GM19328 (cell line): ENCODE data around the gene MFGE8.

Experiments
- ATAC-seq: cut with Tn5 transposase; IDR thresholded peaks from one replicate; pipeline ENCODE4 v1.9.1; 2021; ENCODE audit warnings: mild to moderate bottlenecking, moderate library complexity; ENCODE audit not compliant: unreplicated experiment

Gene MFGE8

DNA sequence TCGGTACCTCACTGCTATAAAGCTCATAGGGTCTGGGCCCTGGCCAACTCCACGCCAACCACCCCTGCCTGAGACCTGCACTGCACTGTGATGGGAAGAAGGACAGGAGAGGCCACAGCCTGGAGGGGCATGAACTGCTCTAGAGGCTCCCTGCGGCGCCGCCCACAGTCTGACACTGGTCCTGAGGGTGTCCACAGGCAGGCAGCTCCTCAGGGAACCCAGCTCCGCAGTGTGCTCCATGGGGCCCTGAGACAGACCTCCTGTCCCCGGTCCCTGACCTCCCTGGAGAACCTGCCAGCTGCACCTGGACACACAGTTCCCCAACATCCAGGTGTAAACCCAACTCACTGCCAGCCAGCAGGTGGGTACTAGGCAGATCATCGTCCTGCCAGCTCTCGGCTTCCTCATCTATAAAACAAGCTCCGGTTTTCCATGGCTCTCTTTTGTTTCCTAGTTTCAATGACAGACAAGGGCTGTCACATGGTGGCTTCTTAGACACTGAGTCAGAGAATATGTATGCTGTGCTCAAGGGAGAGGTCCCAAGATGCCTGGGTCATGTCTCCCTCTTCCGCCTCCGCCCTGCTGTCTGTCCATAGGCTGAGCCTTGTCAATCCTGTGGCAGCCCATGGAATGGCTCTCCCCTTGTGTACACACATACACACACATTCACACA lies 12.7 kb downstream of the MFGE8 start:
- no peak for ATAC-seq

DNA sequence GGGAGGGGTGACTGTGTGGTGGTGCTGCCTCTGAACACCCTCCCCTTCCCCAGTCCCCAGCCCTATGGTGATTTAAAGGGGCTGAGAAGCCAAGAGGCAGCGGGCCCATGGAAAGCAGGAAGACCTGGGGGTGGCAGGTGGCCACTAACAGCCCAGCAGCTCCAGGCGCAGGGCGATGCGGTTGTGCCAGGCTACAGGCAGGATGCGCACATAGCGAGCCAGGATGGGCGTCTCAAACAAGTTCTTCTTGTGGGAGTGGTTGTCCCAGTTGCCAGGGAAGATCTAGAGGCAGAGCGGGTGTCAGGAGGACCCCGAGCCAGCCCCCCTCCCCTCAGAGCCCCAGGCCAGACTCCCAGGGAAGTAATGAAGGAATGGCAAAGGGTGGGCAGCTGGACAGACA lies 13.9 kb downstream of the MFGE8 start:
- no peak for ATAC-seq

- ATAC-seq, result no peak
These were observed 14.4 kb downstream of the MFGE8 start for GRCh38 chr15:88898736-88899135.

DNA sequence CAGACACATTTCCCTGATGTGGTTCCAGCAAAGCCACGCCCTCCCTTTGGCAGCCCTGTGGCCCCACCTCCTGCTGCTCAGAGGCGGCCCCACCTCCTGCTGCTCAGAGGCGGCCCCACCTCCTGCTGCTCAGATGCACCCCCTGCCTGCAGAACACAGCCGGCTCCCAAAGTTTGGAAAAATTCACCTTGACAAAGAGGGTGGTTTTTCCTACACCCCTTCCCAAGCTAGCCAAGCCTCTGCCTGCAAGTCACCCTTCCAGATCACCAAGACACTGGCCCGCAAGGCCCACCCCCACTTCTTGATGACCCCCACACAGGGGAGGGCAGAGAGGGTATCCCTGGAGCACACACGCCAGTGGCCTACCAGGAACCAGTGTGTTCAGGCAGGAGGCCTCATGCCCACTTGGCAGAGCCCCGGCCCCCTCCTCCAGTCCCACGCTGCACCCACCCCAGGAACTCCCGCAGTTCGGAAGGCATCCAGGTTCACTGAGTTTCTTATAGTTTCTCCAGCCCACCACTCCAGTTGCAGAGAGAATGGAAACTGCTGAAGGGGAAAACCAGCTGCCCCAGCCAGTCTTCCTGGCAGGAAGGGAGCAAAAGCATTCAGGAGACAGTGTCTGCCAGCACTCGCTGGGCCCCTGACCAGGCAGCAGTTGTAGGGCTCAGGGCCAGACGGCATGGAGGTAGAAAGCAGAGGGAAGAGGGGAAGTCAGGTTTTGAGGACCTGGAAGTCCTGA lies 15.6 kb downstream of the MFGE8 start:
- peak; percentile 63 for ATAC-seq

DNA sequence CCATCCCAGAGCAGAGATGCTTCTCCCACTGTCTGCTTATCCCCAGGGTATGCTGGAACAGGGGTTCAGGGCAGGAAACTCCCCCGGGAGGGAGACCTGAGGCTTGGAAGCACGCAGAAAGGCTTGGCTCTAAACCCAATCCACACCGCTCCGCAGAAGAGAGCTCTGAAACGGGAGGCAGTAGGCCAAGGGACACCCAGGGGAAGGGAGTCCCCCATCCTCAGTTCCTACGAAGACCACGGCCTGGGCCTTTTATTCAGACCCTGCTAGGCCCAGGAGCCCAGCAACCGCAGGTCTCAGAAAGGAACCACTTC lies 16.1 kb downstream of the MFGE8 start:
- no peak for ATAC-seq

- no peak for ATAC-seq
These were observed 16.7 kb downstream of the MFGE8 start for GRCh38 chr15:88896333-88897033.

- no peak for ATAC-seq
These were observed 18.1 kb downstream of the MFGE8 start, which contains the start of gene HAPLN3 for GRCh38 chr15:88894819-88895767. TSS of gene HAPLN3 (minus strand) at chr15:88895544. CDS start at chr15:88887298, 8,246 bp downstream.

- ATAC-seq, result no peak
These were observed 18.8 kb downstream of the MFGE8 start for GRCh38 chr15:88894348-88894818.

DNA sequence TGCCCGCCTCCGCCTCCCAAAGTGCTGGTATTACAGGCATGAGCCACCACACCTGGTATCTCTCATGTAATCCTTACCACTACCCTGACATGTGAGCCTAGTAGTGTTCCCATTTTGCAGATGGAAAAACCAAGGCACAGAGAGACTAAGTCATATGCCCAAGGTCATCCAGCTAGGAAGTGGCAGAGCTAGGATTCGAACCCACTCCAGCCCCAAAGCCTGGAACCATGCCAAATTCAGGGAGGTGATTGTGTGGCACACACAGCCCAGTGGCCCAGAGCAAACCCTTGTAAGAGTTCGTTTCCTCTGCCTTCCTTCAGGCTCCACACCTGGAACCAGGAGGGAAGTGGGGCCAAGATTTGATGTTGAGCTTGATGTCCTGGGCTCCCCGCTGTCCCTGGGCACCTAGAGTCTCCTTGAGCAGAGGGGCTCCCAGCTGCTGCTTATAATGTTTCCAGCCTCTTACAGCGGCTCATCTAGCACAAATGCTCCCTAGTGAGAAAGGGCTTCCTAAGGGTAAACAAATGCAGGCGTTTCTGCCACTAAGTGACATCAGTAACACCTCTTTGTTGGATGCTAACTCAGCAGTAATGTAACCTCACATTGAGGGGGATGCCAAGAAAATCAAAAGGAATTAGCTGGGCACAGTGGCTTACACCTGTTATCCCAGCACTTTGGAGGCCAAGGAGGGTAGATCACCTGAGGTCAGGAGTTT lies 21.5 kb downstream of the MFGE8 start:
- ATAC-seq, result no peak

- no peak for ATAC-seq
These were observed 22.7 kb downstream of the MFGE8 start for GRCh38 chr15:88890495-88890894.

DNA sequence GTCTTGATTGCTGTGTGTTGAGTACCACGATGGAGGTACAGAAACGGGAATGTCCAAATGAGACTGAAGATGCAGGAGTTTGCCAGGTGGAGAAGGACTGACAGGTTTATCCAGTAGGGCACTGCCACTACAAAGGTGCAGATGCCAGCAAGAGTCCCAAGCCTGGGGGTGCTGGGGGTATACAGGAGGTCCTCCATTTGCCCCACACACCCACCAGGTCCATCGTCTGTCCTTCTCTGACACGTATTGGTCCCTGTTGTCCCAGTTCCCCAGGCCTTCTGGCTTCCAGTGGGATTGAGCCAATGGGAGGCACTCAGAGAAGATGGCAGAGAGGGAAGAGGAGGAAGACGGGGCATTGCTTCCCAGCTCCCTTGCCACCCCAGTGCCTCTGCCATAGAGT lies 24.5 kb downstream of the MFGE8 start:
- no peak for ATAC-seq

GRCh38 chr15:88887068-88887580 lies 26.1 kb downstream of the MFGE8 start:
- no peak for ATAC-seq

DNA sequence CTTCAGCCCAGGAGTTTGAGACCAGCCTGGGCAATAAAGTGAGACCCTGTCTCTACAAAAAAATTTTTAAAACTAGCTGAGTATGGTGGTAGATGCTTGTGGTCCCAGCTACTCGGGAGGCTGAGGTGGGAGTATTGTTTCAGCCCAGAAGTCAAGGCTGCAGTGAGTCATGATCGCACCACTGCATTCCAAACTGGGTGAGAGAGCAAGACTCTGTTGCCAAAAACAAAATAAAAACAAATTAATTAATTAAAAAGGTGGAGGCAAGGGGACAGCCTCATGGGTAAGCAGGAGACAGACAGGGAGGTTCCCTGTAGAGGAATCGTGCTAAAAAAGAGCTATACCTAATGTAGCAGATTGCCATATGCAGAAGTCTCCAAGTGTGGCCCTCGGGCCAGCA lies 30.4 kb downstream of the MFGE8 start:
- ATAC-seq, result no peak

DNA sequence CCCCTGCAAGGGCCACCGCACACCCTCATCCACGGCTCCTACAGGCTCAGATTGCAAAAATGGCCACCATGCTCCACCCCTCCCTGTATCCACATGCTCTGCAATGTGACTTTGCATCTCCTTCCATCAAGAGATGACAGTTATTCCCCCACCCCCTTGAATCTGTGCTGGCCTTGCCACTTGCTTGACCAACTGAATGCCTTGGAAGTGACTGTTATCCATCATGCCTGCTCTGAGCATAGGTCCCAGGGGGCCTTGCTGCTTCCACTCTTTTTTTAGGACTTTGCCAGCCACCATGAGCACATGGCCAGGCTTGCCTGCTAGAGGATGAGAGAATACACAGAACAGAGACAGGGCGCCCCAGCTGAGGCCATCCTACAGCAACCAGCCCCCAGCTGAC lies 31.4 kb downstream of the MFGE8 start:
- ATAC-seq, result no peak

DNA sequence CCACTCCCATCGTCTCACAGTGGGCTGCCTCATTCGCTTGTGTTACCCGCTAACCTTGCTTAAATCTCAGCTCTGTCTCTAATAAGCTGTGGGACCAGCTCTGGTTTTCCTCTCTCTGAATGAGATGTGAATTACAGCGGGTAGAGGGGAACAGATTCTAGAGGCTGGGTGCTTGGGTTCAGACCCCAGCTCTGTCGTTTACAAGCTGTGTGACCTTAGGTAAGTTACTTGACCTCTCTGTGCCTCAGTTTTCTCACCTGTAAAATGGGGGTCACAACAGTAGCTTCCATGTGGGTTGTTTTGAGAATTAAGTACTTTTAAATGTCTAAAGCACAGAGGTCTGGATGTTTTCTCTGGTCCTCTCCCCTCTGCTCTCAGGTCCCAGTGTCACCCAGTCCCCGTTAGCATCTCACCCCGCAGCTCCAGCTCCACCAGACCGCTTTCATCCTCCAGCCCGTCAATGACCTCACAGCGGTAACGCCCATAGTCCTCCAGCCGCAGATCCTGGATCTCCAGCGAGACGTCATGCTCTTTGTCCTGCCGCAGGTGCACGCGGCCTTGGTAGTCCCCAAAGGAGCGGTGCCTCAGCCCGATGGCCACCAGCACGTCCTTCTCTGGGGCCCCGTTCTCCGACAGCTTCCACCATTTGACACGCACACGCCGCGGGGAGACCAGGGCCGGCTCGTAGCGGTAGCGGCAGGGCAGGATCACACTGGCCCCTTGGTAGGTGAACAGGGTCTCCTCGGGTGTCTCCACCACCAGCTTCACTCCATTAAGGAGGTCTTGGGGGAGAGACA lies 32.0 kb downstream of the MFGE8 start:
- ATAC-seq, result no peak

DNA sequence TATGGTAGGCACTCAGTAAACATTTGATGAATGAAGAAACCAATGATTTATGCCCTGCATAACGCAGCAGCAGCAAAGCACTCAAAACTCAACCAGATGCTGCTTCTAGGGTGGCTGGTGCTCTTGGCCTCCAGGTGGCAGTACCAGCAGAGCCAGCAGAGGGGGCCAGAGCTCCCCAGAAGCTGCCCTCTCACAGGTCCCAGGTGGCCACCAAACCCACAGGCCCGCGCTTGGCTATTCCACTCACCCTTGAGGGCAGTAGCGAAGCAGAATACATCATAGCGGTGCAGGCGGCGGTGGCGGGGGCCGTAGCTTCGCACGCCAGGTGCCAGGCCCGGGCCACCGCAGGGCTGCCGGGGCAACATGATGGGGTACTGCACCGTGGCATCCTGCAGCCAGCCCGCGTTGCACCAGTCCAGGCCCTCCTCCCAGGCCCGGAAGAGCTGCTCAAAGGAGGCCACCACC lies 34.4 kb downstream of the MFGE8 start:
- ATAC-seq, result no peak

DNA sequence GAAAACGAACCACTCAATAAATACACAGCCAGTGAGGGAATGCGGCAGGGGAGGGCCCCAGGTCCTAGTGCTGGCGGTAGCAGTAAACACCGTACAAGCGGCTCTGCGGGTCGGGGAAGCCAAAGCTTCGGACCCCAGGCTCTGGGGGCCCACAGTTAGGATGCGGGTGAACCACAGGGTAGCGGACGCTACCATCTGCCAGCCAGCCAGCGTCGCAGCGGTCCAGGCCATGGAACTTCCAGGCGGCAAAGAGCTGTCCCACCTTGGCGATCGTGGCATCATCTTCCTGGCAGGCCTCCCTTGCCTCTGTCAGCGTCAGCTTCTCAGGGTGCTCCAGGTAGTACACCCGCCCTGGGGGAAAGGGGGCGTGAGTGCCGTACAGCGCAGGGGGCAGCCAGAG lies 35.3 kb downstream of the MFGE8 start:
- ATAC-seq, result no peak

GRCh38 chr15:88877415-88877814 lies 35.8 kb downstream of the MFGE8 start:
- ATAC-seq, result no peak

DNA sequence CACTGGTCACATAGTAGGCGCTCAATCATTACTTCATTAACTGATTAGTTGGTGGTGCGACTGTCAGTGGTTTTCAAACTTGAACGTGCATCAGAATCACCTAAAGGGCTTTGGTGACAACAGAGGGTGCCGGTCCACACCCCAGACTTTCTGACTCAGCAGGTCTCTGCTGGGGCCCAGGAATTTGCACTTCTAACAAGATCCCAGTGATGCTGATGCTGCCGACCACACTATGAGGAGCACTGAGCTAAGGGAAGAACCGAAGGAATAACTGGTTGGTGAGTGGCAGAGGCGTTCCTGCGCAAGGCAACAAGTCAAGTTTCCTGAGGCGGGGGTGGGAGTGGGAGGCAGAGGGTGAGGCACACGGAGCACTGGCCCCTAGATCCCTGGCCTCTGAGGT lies 36.6 kb downstream of the MFGE8 start:
- no peak for ATAC-seq
